ENCODE results near the gene NSA2.

GRCh38 chr5:74766849-74767578 lies at the start of gene NSA2, which contains the start of gene GFM2:
- TF ChIP-seq CTCF (conservative IDR thresholded peaks at IDR 0.05; ENCODE audit: low read depth, low read length): no peak
- TF ChIP-seq EZH2 (IDR thresholded peaks at IDR 0.05; ENCODE audit: borderline replicate concordance, low read depth, low read length, poor library complexity, severe bottlenecking): no peak
